Measurements from ENCODE around the gene OXGR1. TPM values are rescaled to one million over a fixed set of nuclear protein-coding genes. Genes with fewer than 3 reads are reported as not detected.

The OXGR1 gene
- total RNA-seq, 1 donor from 2014 or later = not detected

- DNase-seq (ENCODE audit: low read depth in 2 of 2) = no peak
Observed at GRCh38 chr13:96963786-96964475, 30.3 kb downstream of the OXGR1 start.

- no peak for DNase-seq (ENCODE audit: low read depth in 2 of 2)
Observed at GRCh38 chr13:96960379-96960778, 33.9 kb downstream of the OXGR1 start.

- peak; percentile 5 to 37 for DNase-seq (ENCODE audit: low read depth in 2 of 2)
Observed at GRCh38 chr13:96958286-96958891, 35.9 kb downstream of the OXGR1 start.

- DNase-seq (ENCODE audit: low read depth in 2 of 2) = no peak
Observed at GRCh38 chr13:96952595-96952994, 41.7 kb downstream of the OXGR1 start.

GRCh38 chr13:96948127-96948526 lies 46.1 kb downstream of the OXGR1 start:
- DNase-seq (ENCODE audit: low read depth in 2 of 2) = no peak

- DNase-seq (ENCODE audit: low read depth in 2 of 2) = peak in 1 of 2 donors; percentile 3
Observed at GRCh38 chr13:96947343-96947910, 46.8 kb downstream of the OXGR1 start.

GRCh38 chr13:96946709-96947311 lies 47.5 kb downstream of the OXGR1 start:
- DNase-seq (ENCODE audit: low read depth in 2 of 2) = no peak

GRCh38 chr13:96940961-96941360 lies 53.3 kb downstream of the OXGR1 start:
- no peak for DNase-seq (ENCODE audit: low read depth in 2 of 2)

- no peak for DNase-seq (ENCODE audit: low read depth in 2 of 2)
Observed at GRCh38 chr13:96935901-96936300, 58.4 kb downstream of the OXGR1 start.

Other genes with a start within 250 kb of the OXGR1 start
- 41.0 and 49.2 TPM in 2 replicates for gene MBNL2, start 227.9 kb upstream of the OXGR1 start, total RNA-seq